ENCODE measurements around the gene PGAM5. TPM values are rescaled to one million over a fixed set of nuclear protein-coding genes. Genes with fewer than 3 reads are reported as not detected.

The PGAM5 gene
- total and polyA plus RNA-seq, 3 experiments from 2014 or later: 31.8 to 102 (median 99.7) TPM

- H3K27ac Mint-ChIP-seq: peak overlapping the region in 1 of 8 donors; percentile 81
- ChIA-PET CTCF (no interaction called here), POLR2A (no interaction called here)
- H3K4me1 ChIP-seq (ENCODE audit: insufficient read depth, low read length): no peaks in the 10 kb centered on the region
- H3K27ac ChIP-seq (ENCODE audit: low read depth, low read length): no peak overlapping the region
- H3K4me3 ChIP-seq (ENCODE audit: low read length): no peak overlapping the region
- no peaks in the 10 kb centered on the region for H3K27me3 ChIP-seq (ENCODE audit: insufficient read depth, low read length, poor library complexity, severe bottlenecking)
- peaks cover 19 to 83% (median 27%) of the 10 kb centered on the region in 3 donors for H3K36me3 Mint-ChIP-seq
- peaks cover 3 to 4% (median 4%) of the 10 kb centered on the region in 3 donors for H3K4me1 Mint-ChIP-seq
- H3K27me3 Mint-ChIP-seq: no peaks in the 10 kb centered on the region
- no peaks in the 10 kb centered on the region for H3K9me3 ChIP-seq (ENCODE audit: low read length)
- H3K9me3 Mint-ChIP-seq: no peaks in the 10 kb centered on the region
- H3K36me3 ChIP-seq (ENCODE audit: insufficient read depth, low read length): peaks cover 11% of the 10 kb centered on the region
- H3K4me3 Mint-ChIP-seq: no peak overlapping the region
- DNase-seq: no peak
These were observed 42.2 kb upstream of the PGAM5 start for GRCh38 chr12:132668191-132669088.

- H3K36me3 Mint-ChIP-seq: peaks cover 19 to 84% (median 29%) of the 10 kb centered on the region in 3 donors
- Histone ChIP-seq H3K27me3 (ENCODE audit: insufficient read depth, low read length, poor library complexity, severe bottlenecking) (no peaks in the 10 kb centered on the region), H3K27ac (ENCODE audit: low read depth, low read length) (no peak overlapping the region), H3K9me3 (ENCODE audit: low read length) (no peaks in the 10 kb centered on the region), H3K4me1 (ENCODE audit: insufficient read depth, low read length) (no peaks in the 10 kb centered on the region), H3K36me3 (ENCODE audit: insufficient read depth, low read length) (peaks cover 11% of the 10 kb centered on the region), H3K4me3 (ENCODE audit: low read length) (no peak overlapping the region)
- ChIA-PET POLR2A (no interaction called here), CTCF (no interaction called here)
- H3K4me3 Mint-ChIP-seq: no peak overlapping the region
- no peaks in the 10 kb centered on the region for H3K9me3 Mint-ChIP-seq
- no peak for DNase-seq
- H3K27ac Mint-ChIP-seq: no peak overlapping the region
- H3K4me1 Mint-ChIP-seq: peaks cover 3 to 6% (median 4%) of the 10 kb centered on the region in 3 donors
- H3K27me3 Mint-ChIP-seq: no peaks in the 10 kb centered on the region
These were observed 41.3 kb upstream of the PGAM5 start for GRCh38 chr12:132669166-132669879.

- no peak overlapping the region for H3K4me3 Mint-ChIP-seq
- Histone ChIP-seq H3K36me3 (ENCODE audit: insufficient read depth, low read length) (peaks cover 26% of the 10 kb centered on the region), H3K27ac (ENCODE audit: low read depth, low read length) (no peak overlapping the region)
These were observed 38.5 kb upstream of the PGAM5 start for GRCh38 chr12:132672116-132672515.

GRCh38 chr12:132672678-132673077 lies 38.0 kb upstream of the PGAM5 start:
- no peak for DNase-seq

More at GRCh38 chr12:132672116-132672515, 38.5 kb upstream of the PGAM5 start:
- CTCF ChIA-PET: no interaction called here
- H3K27me3 Mint-ChIP-seq: no peaks in the 10 kb centered on the region
- H3K27ac Mint-ChIP-seq: peak overlapping the region in 1 of 8 donors; percentile 93
- H3K4me3 ChIP-seq (ENCODE audit: low read length): no peak overlapping the region
- no peaks in the 10 kb centered on the region for H3K27me3 ChIP-seq (ENCODE audit: insufficient read depth, low read length, poor library complexity, severe bottlenecking)
- peaks cover 0 to 83% (median 25%) of the 10 kb centered on the region in 3 donors for H3K36me3 Mint-ChIP-seq
- H3K4me1 ChIP-seq (ENCODE audit: insufficient read depth, low read length): no peaks in the 10 kb centered on the region
- H3K9me3 Mint-ChIP-seq: no peaks in the 10 kb centered on the region
- H3K4me1 Mint-ChIP-seq: peaks cover 3 to 6% (median 4%) of the 10 kb centered on the region in 3 donors
- no peak for DNase-seq
- POLR2A ChIA-PET: no interaction called here
- no peaks in the 10 kb centered on the region for H3K9me3 ChIP-seq (ENCODE audit: low read length)

GRCh38 chr12:132673288-132674179 lies 37.1 kb upstream of the PGAM5 start:
- Mint-ChIP-seq H3K27me3 (no peaks in the 10 kb centered on the region), H3K4me1 (peaks cover 3 to 6% (median 4%) of the 10 kb centered on the region in 3 donors), H3K4me3 (no peak overlapping the region), H3K27ac (no peak overlapping the region), H3K36me3 (peaks cover 0 to 82% (median 24%) of the 10 kb centered on the region in 3 donors), H3K9me3 (no peaks in the 10 kb centered on the region)
- H3K4me1 ChIP-seq (ENCODE audit: insufficient read depth, low read length): no peaks in the 10 kb centered on the region
- ChIA-PET POLR2A (no interaction called here), CTCF (no interaction called here)
- H3K27ac ChIP-seq (ENCODE audit: low read depth, low read length): no peak overlapping the region
- no peaks in the 10 kb centered on the region for H3K27me3 ChIP-seq (ENCODE audit: insufficient read depth, low read length, poor library complexity, severe bottlenecking)
- peaks cover 28% of the 10 kb centered on the region for H3K36me3 ChIP-seq (ENCODE audit: insufficient read depth, low read length)
- H3K4me3 ChIP-seq (ENCODE audit: low read length): no peak overlapping the region
- no peak for DNase-seq
- no peaks in the 10 kb centered on the region for H3K9me3 ChIP-seq (ENCODE audit: low read length)

More at GRCh38 chr12:132672678-132673077, 38.0 kb upstream of the PGAM5 start:
- CTCF ChIA-PET: no interaction called here
- Mint-ChIP-seq H3K27me3 (no peaks in the 10 kb centered on the region), H3K27ac (no peak overlapping the region), H3K4me3 (no peak overlapping the region), H3K4me1 (peaks cover 3 to 6% (median 4%) of the 10 kb centered on the region in 3 donors), H3K9me3 (no peaks in the 10 kb centered on the region), H3K36me3 (peaks cover 0 to 82% (median 24%) of the 10 kb centered on the region in 3 donors)
- Histone ChIP-seq H3K27ac (ENCODE audit: low read depth, low read length) (no peak overlapping the region), H3K27me3 (ENCODE audit: insufficient read depth, low read length, poor library complexity, severe bottlenecking) (no peaks in the 10 kb centered on the region), H3K4me3 (ENCODE audit: low read length) (no peak overlapping the region), H3K4me1 (ENCODE audit: insufficient read depth, low read length) (no peaks in the 10 kb centered on the region), H3K9me3 (ENCODE audit: low read length) (no peaks in the 10 kb centered on the region), H3K36me3 (ENCODE audit: insufficient read depth, low read length) (peaks cover 28% of the 10 kb centered on the region)
- POLR2A ChIA-PET: no interaction called here

GRCh38 chr12:132674561-132674960 lies 36.1 kb upstream of the PGAM5 start:
- Histone ChIP-seq H3K36me3 (ENCODE audit: insufficient read depth, low read length) (peaks cover 35% of the 10 kb centered on the region), H3K4me1 (ENCODE audit: insufficient read depth, low read length) (no peaks in the 10 kb centered on the region), H3K27ac (ENCODE audit: low read depth, low read length) (no peak overlapping the region), H3K9me3 (ENCODE audit: low read length) (no peaks in the 10 kb centered on the region), H3K4me3 (ENCODE audit: low read length) (no peak overlapping the region), H3K27me3 (ENCODE audit: insufficient read depth, low read length, poor library complexity, severe bottlenecking) (no peaks in the 10 kb centered on the region)
- peaks cover 3 to 6% (median 4%) of the 10 kb centered on the region in 3 donors for H3K4me1 Mint-ChIP-seq
- no peak for DNase-seq
- H3K27me3 Mint-ChIP-seq: no peaks in the 10 kb centered on the region
- ChIA-PET CTCF (no interaction called here), POLR2A (no interaction called here)
- H3K4me3 Mint-ChIP-seq: no peak overlapping the region
- H3K36me3 Mint-ChIP-seq: peaks cover 0 to 82% (median 26%) of the 10 kb centered on the region in 3 donors
- no peaks in the 10 kb centered on the region for H3K9me3 Mint-ChIP-seq
- H3K27ac Mint-ChIP-seq: no peak overlapping the region

GRCh38 chr12:132675757-132676432 lies 34.7 kb upstream of the PGAM5 start:
- H3K27me3 Mint-ChIP-seq: no peaks in the 10 kb centered on the region
- H3K4me1 Mint-ChIP-seq: peaks cover 4 to 15% (median 8%) of the 10 kb centered on the region in 3 donors
- H3K4me3 ChIP-seq (ENCODE audit: low read length): no peak overlapping the region
- H3K4me3 Mint-ChIP-seq: no peak overlapping the region
- H3K9me3 ChIP-seq (ENCODE audit: low read length): no peaks in the 10 kb centered on the region
- H3K9me3 Mint-ChIP-seq: no peaks in the 10 kb centered on the region
- no peak overlapping the region for H3K27ac ChIP-seq (ENCODE audit: low read depth, low read length)
- peaks cover 42% of the 10 kb centered on the region for H3K36me3 ChIP-seq (ENCODE audit: insufficient read depth, low read length)
- H3K4me1 ChIP-seq (ENCODE audit: insufficient read depth, low read length): no peaks in the 10 kb centered on the region
- peak overlapping the region in 1 of 8 donors; percentile 27 for H3K27ac Mint-ChIP-seq
- ChIA-PET POLR2A (no interaction called here), CTCF (no interaction called here)
- H3K36me3 Mint-ChIP-seq: peaks cover 10 to 86% (median 26%) of the 10 kb centered on the region in 3 donors
- H3K27me3 ChIP-seq (ENCODE audit: insufficient read depth, low read length, poor library complexity, severe bottlenecking): no peaks in the 10 kb centered on the region
- no peak for DNase-seq

Data from CD8-positive, alpha-beta memory T cell (primary cell).